AG09319 (cell line): ENCODE data around the gene TEX14.

Experiments used
- DNase-seq: peaks from one replicate; pipeline ENCODE4 v3.0.0-alpha.2; 2010; ENCODE audit warnings: low read depth; ENCODE audit errors: extremely low read depth
- CTCF ChIP-seq: IDR thresholded peaks from 2 replicates; pipeline ENCODE4 v1.5.1; 2011; ENCODE audit warnings: low read depth, mild to moderate bottlenecking, inconsistent platforms, low read length, moderate library complexity

TEX14 gene, protein sequence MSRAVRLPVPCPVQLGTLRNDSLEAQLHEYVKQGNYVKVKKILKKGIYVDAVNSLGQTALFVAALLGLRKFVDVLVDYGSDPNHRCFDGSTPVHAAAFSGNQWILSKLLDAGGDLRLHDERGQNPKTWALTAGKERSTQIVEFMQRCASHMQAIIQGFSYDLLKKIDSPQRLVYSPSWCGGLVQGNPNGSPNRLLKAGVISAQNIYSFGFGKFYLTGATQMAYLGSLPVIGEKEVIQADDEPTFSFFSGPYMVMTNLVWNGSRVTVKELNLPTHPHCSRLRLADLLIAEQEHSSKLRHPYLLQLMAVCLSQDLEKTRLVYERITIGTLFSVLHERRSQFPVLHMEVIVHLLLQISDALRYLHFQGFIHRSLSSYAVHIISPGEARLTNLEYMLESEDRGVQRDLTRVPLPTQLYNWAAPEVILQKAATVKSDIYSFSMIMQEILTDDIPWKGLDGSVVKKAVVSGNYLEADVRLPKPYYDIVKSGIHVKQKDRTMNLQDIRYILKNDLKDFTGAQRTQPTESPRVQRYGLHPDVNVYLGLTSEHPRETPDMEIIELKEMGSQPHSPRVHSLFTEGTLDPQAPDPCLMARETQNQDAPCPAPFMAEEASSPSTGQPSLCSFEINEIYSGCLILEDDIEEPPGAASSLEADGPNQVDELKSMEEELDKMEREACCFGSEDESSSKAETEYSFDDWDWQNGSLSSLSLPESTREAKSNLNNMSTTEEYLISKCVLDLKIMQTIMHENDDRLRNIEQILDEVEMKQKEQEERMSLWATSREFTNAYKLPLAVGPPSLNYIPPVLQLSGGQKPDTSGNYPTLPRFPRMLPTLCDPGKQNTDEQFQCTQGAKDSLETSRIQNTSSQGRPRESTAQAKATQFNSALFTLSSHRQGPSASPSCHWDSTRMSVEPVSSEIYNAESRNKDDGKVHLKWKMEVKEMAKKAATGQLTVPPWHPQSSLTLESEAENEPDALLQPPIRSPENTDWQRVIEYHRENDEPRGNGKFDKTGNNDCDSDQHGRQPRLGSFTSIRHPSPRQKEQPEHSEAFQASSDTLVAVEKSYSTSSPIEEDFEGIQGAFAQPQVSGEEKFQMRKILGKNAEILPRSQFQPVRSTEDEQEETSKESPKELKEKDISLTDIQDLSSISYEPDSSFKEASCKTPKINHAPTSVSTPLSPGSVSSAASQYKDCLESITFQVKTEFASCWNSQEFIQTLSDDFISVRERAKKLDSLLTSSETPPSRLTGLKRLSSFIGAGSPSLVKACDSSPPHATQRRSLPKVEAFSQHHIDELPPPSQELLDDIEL (N-terminal part only)

GRCh38 chr17:58691701-58692238 lies at the start of gene TEX14:
Gene TEX14 (minus strand): TSS chr17:58692045. CDS start chr17:58652001, 40,044 bp downstream.
- no peak for TF ChIP-seq CTCF
- no peak for DNase-seq

- DNase-seq, result peak; percentile 10
- TF ChIP-seq CTCF, result no peak
Measured at GRCh38 chr17:58741121-58741625, 49.3 kb upstream of the TEX14 start.

DNA sequence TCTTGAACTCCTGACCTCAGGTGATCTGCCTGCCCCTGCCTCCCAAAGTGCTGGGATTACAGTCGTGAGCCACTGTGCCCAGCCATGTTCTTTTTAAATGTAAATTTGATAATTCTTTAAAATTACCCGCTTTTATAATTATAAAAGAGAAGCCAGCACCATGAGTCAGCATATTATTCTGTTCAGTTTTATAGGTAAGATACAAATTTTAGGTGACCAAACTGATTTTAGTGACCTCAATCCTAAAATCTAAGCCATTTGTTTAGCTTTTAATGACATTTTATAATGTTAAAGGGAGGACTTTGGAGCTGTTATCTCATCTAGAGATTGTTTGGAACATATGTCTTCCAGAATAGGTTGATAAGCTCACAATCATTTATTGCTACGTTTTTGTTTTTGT lies 43.0 kb upstream of the TEX14 start:
- TF ChIP-seq CTCF, result no peak
- DNase-seq, result no peak

GRCh38 chr17:58734040-58734439 lies 42.2 kb upstream of the TEX14 start:
- DNase-seq, result no peak
- TF ChIP-seq CTCF, result no peak

DNA sequence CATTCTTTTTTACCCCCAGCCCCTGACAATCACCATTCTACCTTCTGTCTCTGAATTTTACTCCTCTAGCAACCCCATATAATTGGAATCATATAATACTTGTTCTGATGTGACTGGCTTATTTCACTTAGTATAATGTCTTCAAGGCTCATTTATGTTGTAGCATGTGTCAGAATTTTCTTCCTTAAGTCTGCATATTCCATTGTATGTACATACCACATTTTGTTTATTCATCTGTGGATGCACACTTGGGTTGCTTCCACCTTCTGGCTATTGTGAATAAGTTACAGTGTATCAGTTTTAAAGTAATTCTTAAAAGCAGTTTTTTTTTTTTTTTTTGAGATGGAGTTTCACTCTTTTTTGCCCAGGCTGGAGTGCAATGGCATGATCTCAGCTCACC lies 39.1 kb upstream of the TEX14 start:
- no peak for DNase-seq
- no peak for TF ChIP-seq CTCF

DNA sequence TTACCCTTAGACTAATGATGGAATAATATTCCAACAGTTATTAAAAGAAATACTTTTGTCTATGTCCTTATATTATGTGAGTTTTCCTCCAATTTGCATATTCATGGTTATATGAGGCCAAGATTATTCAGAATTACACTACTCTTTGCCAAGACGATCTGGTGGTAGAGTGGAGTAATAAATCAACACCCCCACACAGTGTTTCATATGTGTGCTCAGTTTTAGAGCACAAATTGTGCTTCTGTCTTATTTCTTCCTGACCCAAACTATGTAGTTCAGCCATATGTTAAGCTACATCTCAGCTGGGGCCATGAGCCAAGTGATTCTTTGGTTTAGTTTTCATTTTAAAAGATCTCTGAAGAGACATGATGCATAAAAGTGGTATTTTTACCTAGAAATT lies 37.0 kb upstream of the TEX14 start:
- DNase-seq, result no peak
- TF ChIP-seq CTCF, result no peak
